Islet of Langerhans (tissue), 1 donor: ENCODE data around the gene SLC2A9.

ENCODE experiments used
- FAIRE-seq: peaks from one replicate; lab custom pipeline; 2011; peaks lifted over from hg19 to GRCh38; lab: Jason Lieb, UNC

SLC2A9 gene

DNA sequence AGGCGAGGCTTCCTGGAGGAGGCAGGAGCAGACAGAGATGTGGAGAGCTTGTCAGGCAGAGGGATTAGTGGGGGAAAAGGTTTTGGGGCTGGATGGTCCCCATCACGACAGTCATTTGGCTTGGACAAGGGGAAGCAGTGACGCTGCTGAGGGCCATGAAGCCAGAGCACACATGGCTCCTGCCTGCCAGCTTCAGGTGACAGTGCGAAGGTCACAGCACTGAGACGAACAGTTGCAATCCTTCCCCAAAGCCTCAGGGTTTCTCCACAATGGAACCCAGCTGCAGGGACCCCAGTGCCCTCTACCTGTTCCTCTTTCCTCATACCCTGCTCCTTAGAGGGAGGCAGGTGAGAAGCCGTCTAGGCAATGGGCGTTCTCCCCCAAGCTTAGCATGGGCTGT is 129.6 kb downstream of the SLC2A9 start:
- FAIRE-seq: no peak

DNA sequence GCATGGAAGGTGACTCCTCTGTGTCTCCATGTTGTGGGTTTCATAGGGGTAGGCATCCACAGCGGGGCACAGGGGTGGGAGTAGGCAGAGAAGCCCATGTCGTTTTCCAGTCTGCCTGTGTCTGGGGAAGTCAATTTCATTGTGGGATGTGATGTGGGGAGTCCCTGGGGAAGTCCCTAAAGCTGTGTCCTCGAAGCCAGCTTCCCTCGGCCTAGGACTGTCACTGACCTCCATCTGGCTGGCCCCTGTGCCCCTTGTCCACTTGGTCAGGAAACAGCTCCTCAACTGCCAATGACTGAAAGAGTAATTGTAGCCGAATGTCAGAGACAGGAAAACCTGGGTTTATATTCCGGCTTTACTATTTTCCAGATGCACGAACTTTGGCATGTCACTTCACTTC is 130.2 kb downstream of the SLC2A9 start:
- no peak for FAIRE-seq

DNA sequence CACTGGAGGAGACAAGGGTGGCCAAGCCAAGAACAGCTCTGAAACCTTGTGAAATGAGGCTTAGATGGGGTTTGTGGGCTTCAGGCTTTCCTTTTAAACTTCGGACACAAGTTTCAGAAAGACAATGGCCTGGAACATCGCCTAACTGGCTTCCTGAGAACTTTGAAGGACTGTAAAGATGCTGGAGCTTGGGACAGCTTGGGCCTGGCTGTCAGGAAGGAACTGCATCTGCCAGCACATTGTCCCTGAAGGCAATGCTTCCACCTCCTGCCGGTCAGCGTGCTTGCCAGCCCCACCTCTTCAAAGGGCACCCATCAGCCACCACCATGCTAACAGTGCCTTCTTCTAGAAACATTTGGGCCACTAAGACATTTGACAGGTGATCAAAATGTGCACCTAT is 132.0 kb downstream of the SLC2A9 start:
- FAIRE-seq: no peak

- no peak for FAIRE-seq
Measured at GRCh38 chr4:9885958-9886357, 135.3 kb downstream of the SLC2A9 start.

DNA sequence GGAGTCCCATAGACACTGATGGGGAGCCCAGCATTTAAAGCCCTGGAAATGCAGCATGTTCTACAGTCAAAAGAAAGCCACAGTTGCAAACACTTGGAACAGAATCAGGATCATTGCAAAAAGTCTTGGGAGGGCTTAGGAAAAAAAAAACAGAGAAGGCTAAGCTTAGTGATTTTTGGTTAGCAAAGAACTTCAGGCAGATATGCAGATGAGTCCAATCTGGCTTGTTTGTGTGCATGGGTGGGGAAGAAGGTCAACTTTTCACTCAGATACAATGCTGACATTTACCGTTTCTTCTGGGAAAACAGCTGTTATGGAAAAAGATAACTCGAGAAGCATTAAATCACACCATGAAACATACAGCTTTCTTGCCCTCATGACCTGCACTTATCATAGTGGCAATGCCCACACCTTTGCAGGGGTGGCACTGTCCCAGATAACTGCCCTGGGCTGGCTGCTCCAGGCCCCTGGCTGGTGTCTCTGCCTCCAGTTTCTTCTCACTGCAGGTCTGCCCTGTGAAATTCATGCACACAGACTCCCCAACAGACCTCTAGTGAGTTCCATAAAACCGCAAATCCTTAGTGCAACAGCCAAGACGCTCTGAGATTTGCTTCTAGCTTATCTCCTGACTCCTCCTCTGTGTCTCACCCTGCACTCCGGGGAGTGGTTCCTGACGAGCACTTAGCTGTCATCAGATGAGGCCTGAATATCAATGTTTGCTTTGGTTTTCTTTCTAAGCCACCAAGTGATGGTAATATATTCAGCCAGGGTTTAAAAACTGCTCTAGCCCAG is 140.7 kb downstream of the SLC2A9 start:
- FAIRE-seq: no peak

DNA sequence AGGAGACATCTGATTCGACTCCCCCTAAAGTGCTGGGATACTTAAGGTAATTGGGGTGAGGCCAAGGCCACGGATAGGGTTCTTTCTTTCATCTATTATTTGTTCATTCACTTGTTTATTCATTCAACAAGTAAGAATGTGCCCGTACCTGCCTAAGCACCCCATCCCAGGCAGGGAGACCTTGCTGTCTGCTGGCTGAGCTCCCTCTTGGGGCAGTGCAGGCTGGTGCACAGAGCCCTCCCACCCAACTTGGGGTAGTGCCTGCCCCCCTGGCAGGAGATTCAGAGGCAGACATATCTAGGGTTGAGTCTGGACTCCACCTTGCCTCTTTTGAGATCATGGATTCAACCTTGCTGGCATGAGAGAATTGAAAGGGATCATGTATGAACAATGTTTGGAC is 144.2 kb downstream of the SLC2A9 start:
- FAIRE-seq: no peak

- FAIRE-seq: no peak
Measured at GRCh38 chr4:9875516-9875915, 145.8 kb downstream of the SLC2A9 start.

GRCh38 chr4:9874385-9874784 is 146.9 kb downstream of the SLC2A9 start:
- FAIRE-seq: no peak

DNA sequence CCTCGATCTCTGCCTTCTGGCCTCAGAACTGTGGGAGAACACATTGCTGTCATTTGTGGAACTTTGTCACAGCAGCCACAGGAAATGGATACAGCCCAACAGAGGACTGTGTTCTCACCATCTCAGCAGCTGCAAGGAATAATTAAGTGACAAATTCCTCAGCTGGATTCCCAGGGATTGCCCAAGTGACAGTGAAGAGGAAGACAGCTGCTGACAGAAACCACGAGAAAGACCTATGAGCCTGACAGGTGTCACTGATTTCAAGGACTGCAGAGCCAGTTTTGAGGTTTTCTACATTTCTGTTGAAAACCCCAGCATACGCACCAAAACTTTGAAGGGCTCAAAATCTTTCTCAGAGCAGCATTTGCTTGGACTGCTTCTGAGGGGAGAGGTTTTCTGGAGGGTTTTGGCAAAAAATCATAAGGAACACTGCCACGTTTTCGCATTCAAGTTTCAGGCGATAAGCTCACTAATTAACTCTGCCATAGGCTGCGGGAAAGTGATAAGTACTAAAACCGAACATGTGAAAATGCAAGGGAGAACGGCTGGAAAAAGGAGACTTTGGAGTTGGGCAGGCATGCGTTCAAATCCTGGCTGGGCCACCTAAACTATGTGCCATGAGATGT is 151.0 kb downstream of the SLC2A9 start:
- no peak for FAIRE-seq

DNA sequence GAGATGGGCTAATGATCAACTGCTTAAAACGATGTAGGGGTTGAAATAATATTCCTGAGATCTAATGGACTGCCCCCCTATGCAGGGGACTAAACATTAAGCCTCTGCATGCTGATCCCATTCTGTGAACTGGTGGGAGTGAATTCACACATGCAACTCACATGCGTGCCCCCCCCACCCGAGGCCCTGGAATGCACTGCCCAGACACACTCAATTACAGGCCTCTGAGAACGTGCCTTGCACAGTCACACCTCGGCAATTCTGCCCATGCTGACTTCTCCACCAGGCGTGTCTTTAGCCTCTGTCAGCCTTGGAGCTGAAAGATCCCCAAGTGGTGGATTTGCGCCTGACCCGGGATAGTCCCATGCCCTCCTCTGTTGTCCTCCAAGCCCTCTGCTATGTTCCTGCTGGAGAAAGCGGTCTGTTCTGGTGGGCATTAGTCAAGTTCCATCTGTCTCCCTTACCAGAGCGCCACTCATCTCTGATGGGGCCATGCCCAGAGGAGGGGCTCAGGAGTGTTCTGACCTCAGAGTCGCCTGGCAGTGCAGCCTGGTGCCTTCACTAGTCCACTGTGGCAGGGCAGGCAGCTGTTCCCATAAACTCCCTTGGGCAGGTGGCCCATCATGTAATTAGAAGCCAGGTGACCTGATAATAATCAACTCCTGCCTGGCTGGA is 153.4 kb downstream of the SLC2A9 start:
- no peak for FAIRE-seq

DNA sequence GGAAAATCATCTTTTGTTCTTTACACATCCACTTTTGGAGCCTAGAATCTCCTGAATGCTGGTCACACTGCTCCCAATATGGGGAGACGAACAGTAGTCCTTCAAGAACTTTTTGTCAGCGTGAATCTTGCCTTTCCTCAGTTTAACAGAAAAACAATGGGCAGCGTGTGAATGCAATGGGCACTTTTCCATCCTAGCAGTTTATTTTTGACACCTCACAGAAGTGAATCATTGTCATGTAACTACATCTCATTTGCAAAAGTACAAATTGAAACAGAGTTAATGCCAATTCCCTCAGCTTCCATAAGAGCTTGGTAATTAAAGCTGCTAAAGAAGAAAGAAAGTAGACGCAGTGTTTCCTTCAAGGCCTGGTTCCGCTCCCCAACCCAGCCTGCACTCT is 154.4 kb downstream of the SLC2A9 start:
- FAIRE-seq: no peak

DNA sequence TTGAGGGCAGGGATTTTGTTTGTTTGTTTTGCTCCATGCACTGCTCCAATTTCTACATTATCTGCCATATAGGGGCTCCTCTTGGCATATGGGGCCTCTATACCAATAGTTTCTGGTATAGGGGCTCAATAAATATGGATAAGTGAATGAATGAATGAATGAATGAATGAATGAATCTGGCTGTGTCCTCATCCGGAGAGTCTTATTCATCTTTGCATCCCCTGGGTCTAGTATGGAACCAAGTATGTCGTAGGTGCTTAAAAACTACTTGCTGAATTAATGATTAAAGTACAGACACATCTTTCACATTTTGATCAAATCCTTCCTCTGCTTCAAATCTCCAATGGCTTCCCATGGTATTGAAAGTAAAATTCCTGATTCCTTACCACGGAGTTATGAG is 159.7 kb downstream of the SLC2A9 start:
- no peak for FAIRE-seq

- no peak for FAIRE-seq
Measured at GRCh38 chr4:9859810-9860209, 161.5 kb downstream of the SLC2A9 start.

GRCh38 chr4:9849538-9849920 is 171.8 kb downstream of the SLC2A9 start:
- no peak for FAIRE-seq

- no peak for FAIRE-seq
Measured at GRCh38 chr4:9847968-9848748, 173.1 kb downstream of the SLC2A9 start.

- FAIRE-seq: no peak
Measured at GRCh38 chr4:9845791-9846493, 175.4 kb downstream of the SLC2A9 start.

DNA sequence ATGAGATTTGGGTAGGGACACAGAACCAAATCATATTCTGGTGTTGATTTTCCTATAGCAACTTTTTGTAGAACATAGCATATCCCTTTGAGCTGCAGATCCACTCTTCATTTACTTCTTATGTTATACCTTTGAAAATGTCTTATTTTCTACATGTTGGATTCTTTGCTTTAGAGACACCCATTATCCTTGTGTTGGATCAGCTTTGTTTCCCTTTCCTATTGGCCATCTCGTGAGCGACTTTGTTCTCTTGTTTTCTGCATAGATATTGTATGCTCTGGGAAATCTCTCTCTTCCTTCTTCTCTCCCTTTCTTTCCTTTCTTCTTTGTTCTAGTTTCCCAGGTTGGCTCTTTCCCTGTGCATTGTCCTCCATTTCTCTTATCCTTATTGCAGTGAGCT is 180.2 kb downstream of the SLC2A9 start:
- FAIRE-seq: no peak

DNA sequence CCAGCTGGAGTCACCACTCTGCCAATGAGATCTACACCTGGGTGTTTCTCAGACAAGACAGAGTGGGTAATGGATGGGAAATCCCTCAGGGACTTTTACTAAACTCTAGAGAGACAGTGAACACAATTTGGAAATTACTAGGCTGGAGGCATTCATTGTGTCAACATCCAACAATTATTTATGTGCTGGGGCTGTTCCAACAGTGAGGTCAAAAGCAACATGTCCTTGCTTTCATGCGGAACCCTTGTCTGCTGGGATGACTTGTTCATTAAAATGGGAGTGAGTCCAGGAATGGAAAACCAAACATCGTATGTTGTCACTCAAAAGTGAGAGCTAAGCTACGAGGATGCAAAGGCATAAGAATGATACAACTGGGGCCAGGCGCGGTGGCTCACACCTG is 185.9 kb downstream of the SLC2A9 start:
- FAIRE-seq: no peak

DNA sequence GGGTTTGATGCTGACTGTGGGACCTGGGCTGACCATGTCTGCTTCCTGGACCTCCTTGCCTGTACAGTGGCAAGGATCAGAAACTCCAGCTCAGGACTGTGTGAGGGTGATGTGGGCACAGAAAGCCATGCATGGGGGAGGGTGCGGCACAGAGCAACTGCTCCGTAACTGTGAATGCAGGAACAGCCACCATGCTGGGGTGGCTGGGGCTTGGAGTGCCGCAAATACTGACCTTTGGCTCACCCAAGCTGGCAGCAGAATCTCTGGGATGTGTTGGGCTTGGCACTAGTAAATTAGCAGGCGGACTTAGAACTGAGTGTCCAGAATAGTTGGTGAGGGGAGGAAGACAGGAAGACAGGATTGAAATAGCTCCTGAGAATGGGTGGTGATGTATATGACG is 187.9 kb downstream of the SLC2A9 start:
- no peak for FAIRE-seq

DNA sequence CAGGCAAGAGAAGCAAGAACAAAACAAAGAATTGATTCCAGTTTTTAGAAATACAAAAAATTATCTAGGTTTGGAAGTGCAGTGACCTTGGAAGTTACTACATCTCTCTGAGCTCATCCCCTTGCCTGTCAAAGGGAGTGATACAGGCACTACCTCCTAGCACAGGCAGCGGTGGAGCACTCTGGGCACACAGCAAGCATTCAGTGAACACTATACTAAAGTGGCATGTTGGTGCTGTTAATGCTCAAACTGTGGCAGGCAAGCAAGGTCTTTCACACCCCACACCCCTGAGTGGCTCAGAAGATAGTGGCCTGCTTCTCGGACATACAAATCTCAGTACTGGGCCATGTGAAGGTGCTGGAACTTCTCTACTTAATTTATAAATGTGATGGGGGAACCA is 188.7 kb downstream of the SLC2A9 start:
- FAIRE-seq: no peak

GRCh38 chr4:9826551-9826950 is 194.7 kb downstream of the SLC2A9 start:
- FAIRE-seq: no peak

GRCh38 chr4:9825049-9825448 is 196.2 kb downstream of the SLC2A9 start:
- no peak for FAIRE-seq
